ENCODE measurements around the gene EML1.

- TF ChIP-seq MYC (IDR thresholded peaks at IDR 0.05; ENCODE audit: low read depth, low read length) (no peak), CTCF (IDR thresholded peaks at IDR 0.05; ENCODE audit: low read depth, low read length) (no peak)
Measured at GRCh38 chr14:99891266-99891665, 98.1 kb downstream of the EML1 start.

All from NB4 (cell line).